Heart right ventricle (tissue), 16 donors: ENCODE results near the gene SLC25A21. TPM values are rescaled to one million over a fixed set of nuclear protein-coding genes. Genes with fewer than 3 reads are reported as not detected.

Experiments used
- ATAC-seq, 8 donors: fragments of 200-7000 bp; cut with Tn5 transposase; one replicate each; pipeline ENCODE4 v1.9.1; 2020; ENCODE audit warnings: mild to moderate bottlenecking in 8 of 8, moderate library complexity in 8 of 8, moderate number of reproducible peaks in 1 of 8
- DNase-seq, 2 donors: peaks; one replicate each; pipeline ENCODE4 v3.0.0-alpha.2; 2020
- H3K27ac ChIP-seq, 10 donors: fragments of 200-600 bp; sonication (generic) in 2 of 10; one replicate each; pipeline versions ENCODE4 v1.5.0 to v1.8.0; 2020 to 2022; ENCODE audit warnings: mild to moderate bottlenecking in 3 of 10
- H3K27me3 ChIP-seq, 7 donors: fragments of 200-600 bp; one replicate each; pipeline ENCODE4 v1.8.0; 2021 to 2022; ENCODE audit warnings: mild to moderate bottlenecking in 2 of 7
- H3K36me3 ChIP-seq, 9 donors: fragments of 200-600 bp; sonication (generic) in 1 of 9; one replicate each; pipeline versions ENCODE4 v1.5.0 to v1.8.0; 2020 to 2022; ENCODE audit warnings: mild to moderate bottlenecking in 2 of 9
- H3K4me1 ChIP-seq, 9 donors: fragments of 200-600 bp; sonication (generic) in 1 of 9; one replicate each; pipeline versions ENCODE4 v1.5.0 to v1.8.0; 2020 to 2022; ENCODE audit warnings: mild to moderate bottlenecking in 4 of 9
- H3K4me3 ChIP-seq, 10 donors: fragments of 200-600 bp; sonication (generic) in 2 of 10; one replicate each; pipeline versions ENCODE4 v1.5.0 to v1.8.0; 2020 to 2022; ENCODE audit warnings: mild to moderate bottlenecking in 7 of 10, moderate library complexity in 2 of 10
- H3K9me3 ChIP-seq, 11 donors: fragments of 200-600 bp in 10 of 11; sonication (generic) in 2 of 11; one replicate each; pipeline versions ENCODE4 v1.5.0 to v1.8.0; 2013 to 2022; ENCODE audit warnings: mild to moderate bottlenecking in 2 of 11, control low read depth in 1 of 11, moderate library complexity in 1 of 11
- WGBS, 2 donors: extraction: QIAGEN DNeasy Blood & Tissue Kit; methylation state at CpG; one replicate each; pipeline ENCODE4 v1.1.7; 2013; ENCODE audit warnings: inconsistent platforms in 1 of 2; 5-methylcytosine and 5-hydroxymethylcytosine counted together
- intact Hi-C, 10 donors: fragments of 100-400 bp; cut with DNase I; formaldehyde crosslinking; loops; one replicate each; pipeline versions ENCODE4 v1.11.1 to v1.14.2; 2022
- polyA plus RNA-seq, 2 donors: library from polyadenylated mRNA; stranded (reverse); fragments of 200-250 nt; gene quantifications; one replicate each; pipeline ENCODE4 v1.2.3, GENCODE V29; 2013
- total RNA-seq, 10 donors: library from RNA; stranded (reverse); fragmentation: NEBNext Ultra II Directional in 3 of 10; extraction: Animal tissue kit (Norgen Biotek cat#: 25700) in 3 of 10; gene quantifications; one replicate each; pipeline versions ENCODE4 v1.2.1 to v1.2.4, GENCODE V29; 2021 to 2023
- TF ChIP-seq, protein P1 (sequence below), 9 donors: fragments of 200-600 bp; sonication (generic) in 2 of 9; IDR thresholded peaks; one replicate each; pipeline versions ENCODE4 v1.5.0 to v1.8.0; 2021 to 2022; ENCODE audit warnings: antibody characterized with exemption in 9 of 9, mild to moderate bottlenecking in 5 of 9, moderate library complexity in 1 of 9
- donor health status: Arrhythmogenic right ventricular cardiomyopathy.
- donor health status: ischemic (EF 13 %, LVEDD 7.1; RV severe dilation, severe dysfunction).
- donor health status: healthy with polysubstance abuse.
- donor health status: DM: no; HTN: yes; CAD: no.
- donor health status: DM: no; HTN: no; CAD: no.
- donor health status: ischemic (EF 25% LVEDD 6.9; RV normal size, moderate dysfunction).
- donor health status: ischemic (EF 25% LVEDD 5.7; RV mildly dilated, moderate dysfunction).
- donor health status: healthy.
- donor health status: DM: yes; HTN: yes; CAD: no.
- donor health status: Ischemic cardiomyopathy.
- donor health status: ischemic (EF 35%, LVEDD 5.7; RV mildly dilated, moderate dysfunction).
- donor health status: nonischemic (EF 11% LVEDD 7.7; RV severe dilation, severe dysfunction).
- donor health status: DM: yes; HTN: yes; CAD: no.
- donor health status: PGD.
- donor health status: ischemic (EF 29% LVEDD 5.4; RV normal size, mild dysfunction).
- donor health status: nonischemic (EF 23%, LVEDD 6.1; RV moderate dilation, normal function).

The SLC25A21 gene
- total and polyA plus RNA-seq, 12 donors: 0.08 to 1.3 (median 0.34) TPM

DNA sequence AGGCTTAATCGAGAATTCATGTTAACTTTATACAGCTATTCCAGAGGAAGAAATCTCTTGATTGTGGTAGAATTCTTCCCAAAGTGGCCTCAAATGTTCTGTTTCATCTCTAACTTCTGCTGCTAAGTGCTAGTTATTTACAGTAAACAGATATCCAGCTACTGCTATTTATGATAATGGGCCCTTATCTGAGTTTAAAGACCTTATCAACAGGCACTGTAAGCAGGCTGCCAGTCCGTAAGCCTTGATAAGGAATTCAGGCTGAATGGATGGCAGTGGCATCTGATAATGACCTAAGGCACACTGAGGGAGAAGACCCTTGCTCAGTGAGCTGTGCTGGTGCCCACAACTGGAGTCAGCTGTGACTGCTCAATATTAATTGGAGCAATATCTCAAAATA lies 451.7 kb downstream of the SLC25A21 start:
- Histone ChIP-seq H3K36me3 (no peaks in the 10 kb centered on the region), H3K9me3 (no peaks in the 10 kb centered on the region), H3K27me3 (peaks cover 0 to 4% (median 0%) of the 10 kb centered on the region in 7 donors), H3K4me3 (no peak overlapping the region), H3K27ac (no peak overlapping the region), H3K4me1 (no peaks in the 10 kb centered on the region)
- TF ChIP-seq, protein P1, sequence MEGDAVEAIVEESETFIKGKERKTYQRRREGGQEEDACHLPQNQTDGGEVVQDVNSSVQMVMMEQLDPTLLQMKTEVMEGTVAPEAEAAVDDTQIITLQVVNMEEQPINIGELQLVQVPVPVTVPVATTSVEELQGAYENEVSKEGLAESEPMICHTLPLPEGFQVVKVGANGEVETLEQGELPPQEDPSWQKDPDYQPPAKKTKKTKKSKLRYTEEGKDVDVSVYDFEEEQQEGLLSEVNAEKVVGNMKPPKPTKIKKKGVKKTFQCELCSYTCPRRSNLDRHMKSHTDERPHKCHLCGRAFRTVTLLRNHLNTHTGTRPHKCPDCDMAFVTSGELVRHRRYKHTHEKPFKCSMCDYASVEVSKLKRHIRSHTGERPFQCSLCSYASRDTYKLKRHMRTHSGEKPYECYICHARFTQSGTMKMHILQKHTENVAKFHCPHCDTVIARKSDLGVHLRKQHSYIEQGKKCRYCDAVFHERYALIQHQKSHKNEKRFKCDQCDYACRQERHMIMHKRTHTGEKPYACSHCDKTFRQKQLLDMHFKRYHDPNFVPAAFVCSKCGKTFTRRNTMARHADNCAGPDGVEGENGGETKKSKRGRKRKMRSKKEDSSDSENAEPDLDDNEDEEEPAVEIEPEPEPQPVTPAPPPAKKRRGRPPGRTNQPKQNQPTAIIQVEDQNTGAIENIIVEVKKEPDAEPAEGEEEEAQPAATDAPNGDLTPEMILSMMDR (IDR thresholded peaks at IDR 0.05): no peak
- WGBS, 2 donors: 52 to 58% methylated on average over 2 of the region's 2 CpGs
- no peak for ATAC-seq
- no peak for DNase-seq
- intact Hi-C loops: no loop called here

- ATAC-seq: no peak
- H3K4me1 ChIP-seq: no peaks in the 10 kb centered on the region
- no peaks in the 10 kb centered on the region for H3K9me3 ChIP-seq
- no peak for DNase-seq
- H3K27ac ChIP-seq: no peak overlapping the region
- WGBS, 2 donors: 88 to 90% methylated on average over 7 of the region's 7 CpGs
- intact Hi-C loops: no loop called here
- TF ChIP-seq, protein P1 (IDR thresholded peaks at IDR 0.05): no peak
- no peak overlapping the region for H3K4me3 ChIP-seq
- peaks cover 0 to 4% (median 0%) of the 10 kb centered on the region in 7 donors for H3K27me3 ChIP-seq
- no peaks in the 10 kb centered on the region for H3K36me3 ChIP-seq
Measured at GRCh38 chr14:36719823-36720222, 452.6 kb downstream of the SLC25A21 start.

GRCh38 chr14:36718216-36718615 lies 454.2 kb downstream of the SLC25A21 start:
- 62 to 67% methylated on average over 1 of the region's 1 CpG for WGBS, 2 donors
- Histone ChIP-seq H3K27me3 (peaks cover 0 to 4% (median 0%) of the 10 kb centered on the region in 7 donors), H3K27ac (no peak overlapping the region), H3K4me1 (no peaks in the 10 kb centered on the region), H3K36me3 (no peaks in the 10 kb centered on the region), H3K9me3 (no peaks in the 10 kb centered on the region), H3K4me3 (no peak overlapping the region)
- TF ChIP-seq, protein P1 (IDR thresholded peaks at IDR 0.05): no peak
- intact Hi-C loops: no loop called here
- no peak for DNase-seq
- ATAC-seq: no peak

GRCh38 chr14:36717363-36717762 lies 455.0 kb downstream of the SLC25A21 start:
- DNase-seq (no peak), ATAC-seq (no peak)
- Histone ChIP-seq H3K4me1 (no peaks in the 10 kb centered on the region), H3K36me3 (no peaks in the 10 kb centered on the region), H3K27ac (no peak overlapping the region), H3K27me3 (peaks cover 0 to 4% (median 0%) of the 10 kb centered on the region in 7 donors), H3K9me3 (no peaks in the 10 kb centered on the region), H3K4me3 (no peak overlapping the region)
- intact Hi-C loops: no loop called here
- WGBS, 2 donors: 40 to 44% methylated on average over 5 of the region's 5 CpGs
- TF ChIP-seq, protein P1 (IDR thresholded peaks at IDR 0.05): no peak
